ENCODE data around the gene NPAS3. TPM values are rescaled to one million over a fixed set of nuclear protein-coding genes. Genes with fewer than 3 reads are reported as not detected.

NPAS3 gene
- total RNA-seq, 1 donor from 2014 or later = 6.1 TPM

DNA sequence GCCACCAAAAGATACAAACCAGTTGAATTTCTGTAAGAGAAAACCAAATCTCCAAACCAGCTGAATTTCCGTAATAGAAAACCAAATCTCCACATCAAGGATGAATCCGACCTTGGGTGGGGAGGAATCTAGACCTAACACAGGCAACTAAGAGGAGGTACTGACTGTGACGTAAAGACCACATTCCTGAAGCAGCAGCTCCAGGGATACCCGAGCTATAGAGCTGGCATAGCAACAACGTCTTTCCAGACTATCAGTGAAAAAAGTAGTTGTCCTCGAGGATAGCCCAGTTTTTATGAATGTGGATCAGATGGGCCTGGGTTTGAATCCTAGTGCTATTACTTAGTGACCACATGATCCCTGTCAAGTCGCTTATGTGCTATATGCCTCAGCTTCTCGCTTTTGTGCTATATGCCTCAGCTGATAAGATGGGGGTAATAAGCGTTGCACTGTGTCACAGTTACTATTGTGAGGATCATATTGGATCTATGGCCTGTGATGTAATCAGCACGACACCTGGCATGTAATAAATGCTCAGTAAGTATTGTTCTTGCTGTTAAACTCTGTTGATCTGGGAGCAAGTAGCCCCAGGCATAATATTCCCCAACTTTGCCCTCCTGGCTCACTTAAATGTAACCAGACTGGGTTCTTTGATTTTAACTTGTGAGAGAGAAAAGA, 898.4 kb downstream of the NPAS3 start:
- Mint-ChIP-seq H3K4me1 (ENCODE audit: low read depth) (peaks cover 2% of the 10 kb centered on the region), H3K4me3 (ENCODE audit: low read depth) (no peak overlapping the region), H3K36me3 (ENCODE audit: insufficient read depth) (no peaks in the 10 kb centered on the region), H3K9me3 (ENCODE audit: low read depth) (peaks cover 5% of the 10 kb centered on the region), H3K27ac (no peak overlapping the region), H3K27me3 (no peaks in the 10 kb centered on the region)
- no peak for DNase-seq (ENCODE audit: low spot score, unreplicated experiment)
- TF ChIP-seq, protein P1, sequence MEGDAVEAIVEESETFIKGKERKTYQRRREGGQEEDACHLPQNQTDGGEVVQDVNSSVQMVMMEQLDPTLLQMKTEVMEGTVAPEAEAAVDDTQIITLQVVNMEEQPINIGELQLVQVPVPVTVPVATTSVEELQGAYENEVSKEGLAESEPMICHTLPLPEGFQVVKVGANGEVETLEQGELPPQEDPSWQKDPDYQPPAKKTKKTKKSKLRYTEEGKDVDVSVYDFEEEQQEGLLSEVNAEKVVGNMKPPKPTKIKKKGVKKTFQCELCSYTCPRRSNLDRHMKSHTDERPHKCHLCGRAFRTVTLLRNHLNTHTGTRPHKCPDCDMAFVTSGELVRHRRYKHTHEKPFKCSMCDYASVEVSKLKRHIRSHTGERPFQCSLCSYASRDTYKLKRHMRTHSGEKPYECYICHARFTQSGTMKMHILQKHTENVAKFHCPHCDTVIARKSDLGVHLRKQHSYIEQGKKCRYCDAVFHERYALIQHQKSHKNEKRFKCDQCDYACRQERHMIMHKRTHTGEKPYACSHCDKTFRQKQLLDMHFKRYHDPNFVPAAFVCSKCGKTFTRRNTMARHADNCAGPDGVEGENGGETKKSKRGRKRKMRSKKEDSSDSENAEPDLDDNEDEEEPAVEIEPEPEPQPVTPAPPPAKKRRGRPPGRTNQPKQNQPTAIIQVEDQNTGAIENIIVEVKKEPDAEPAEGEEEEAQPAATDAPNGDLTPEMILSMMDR (IDR thresholded peaks at IDR 0.05; ENCODE audit: unreplicated experiment) = no peak

DNA sequence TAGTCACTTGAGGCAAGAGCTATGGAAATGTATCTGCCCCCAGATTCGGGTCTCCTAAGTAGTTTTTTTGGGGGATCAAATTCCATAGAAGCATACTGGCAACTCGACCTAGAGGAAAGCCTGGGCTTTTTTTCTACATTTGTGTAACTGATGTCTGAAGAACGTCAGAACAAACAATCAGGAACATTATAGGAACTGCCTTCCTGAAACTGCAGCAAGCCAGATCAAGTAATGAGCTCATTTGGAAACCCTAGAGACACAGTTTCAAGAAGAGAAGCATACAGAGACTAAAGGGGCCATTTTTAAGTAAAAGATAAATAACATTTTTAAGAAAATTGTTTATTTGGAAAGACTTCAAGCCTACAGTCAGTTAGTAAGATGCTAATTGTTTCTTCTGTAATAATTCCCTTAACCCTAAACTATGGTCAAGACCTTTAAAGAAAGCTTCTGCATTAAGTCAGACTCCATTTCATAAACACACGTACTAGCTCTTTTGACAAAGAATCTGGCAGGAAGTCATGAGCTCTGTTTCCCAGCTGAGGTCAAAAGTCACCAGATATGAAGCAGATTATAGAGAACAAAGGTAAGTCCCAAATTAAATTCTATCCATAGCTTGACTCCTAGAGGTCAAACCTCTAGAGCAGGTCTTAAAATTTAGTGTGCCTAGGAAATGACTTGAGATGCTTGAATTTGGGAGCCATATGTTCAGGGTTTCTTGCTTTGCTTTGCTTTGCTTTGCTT, 899.4 kb downstream of the NPAS3 start:
- TF ChIP-seq, protein P1 (IDR thresholded peaks at IDR 0.05; ENCODE audit: unreplicated experiment) = no peak
- no peak for DNase-seq (ENCODE audit: low spot score, unreplicated experiment)
- Mint-ChIP-seq H3K4me1 (ENCODE audit: low read depth) (peaks cover 2% of the 10 kb centered on the region), H3K27ac (no peak overlapping the region), H3K4me3 (ENCODE audit: low read depth) (no peak overlapping the region), H3K27me3 (peaks cover 2% of the 10 kb centered on the region), H3K36me3 (ENCODE audit: insufficient read depth) (no peaks in the 10 kb centered on the region), H3K9me3 (ENCODE audit: low read depth) (no peaks in the 10 kb centered on the region)

DNA sequence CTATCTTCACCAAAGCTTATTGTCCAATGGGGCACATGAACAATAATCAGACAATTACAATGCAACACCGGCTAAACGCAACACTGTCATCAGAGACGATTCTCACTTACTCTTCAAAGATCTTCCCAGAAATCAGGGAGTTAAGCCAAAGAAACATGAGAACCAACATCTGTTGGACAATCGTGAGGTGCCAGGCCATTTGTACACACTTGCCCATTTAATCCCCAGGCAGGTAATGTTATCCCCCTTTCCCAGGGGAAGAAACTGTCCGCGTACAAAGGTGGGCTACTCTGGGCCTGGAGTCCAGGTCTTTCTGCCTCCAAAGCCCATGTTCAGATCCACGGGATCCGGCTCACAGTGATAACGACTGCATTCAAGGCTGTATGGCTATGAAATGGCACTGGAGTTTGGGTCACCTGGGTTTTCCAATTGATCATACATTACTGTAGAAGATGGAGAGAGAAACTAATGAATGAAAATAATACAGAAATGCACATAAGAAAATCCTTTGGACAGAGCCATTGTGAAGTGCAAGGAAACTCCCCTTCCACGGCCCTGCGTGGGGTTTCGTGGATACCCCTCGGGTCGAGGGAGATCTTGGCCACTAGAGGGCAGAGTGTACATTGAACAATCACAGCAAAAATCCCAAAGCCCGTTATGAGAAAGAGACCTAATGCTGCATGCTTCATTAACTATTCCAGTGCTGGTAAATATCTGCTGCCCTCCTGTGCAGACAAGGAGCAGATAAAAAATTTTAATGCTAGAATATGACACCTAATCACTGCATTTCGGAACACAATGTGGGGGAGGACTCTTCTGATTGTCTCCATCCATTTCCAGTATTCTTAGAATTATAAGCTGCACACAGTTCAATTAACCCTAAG, 900.8 kb downstream of the NPAS3 start:
- peak; percentile 24 for DNase-seq (ENCODE audit: low spot score, unreplicated experiment)
- H3K27ac Mint-ChIP-seq = no peak overlapping the region
- TF ChIP-seq, protein P1 (IDR thresholded peaks at IDR 0.05; ENCODE audit: unreplicated experiment) = peak; percentile 82
- peaks cover 6% of the 10 kb centered on the region for H3K27me3 Mint-ChIP-seq
- H3K4me1 Mint-ChIP-seq (ENCODE audit: low read depth) = peaks cover 2% of the 10 kb centered on the region
- H3K9me3 Mint-ChIP-seq (ENCODE audit: low read depth) = no peaks in the 10 kb centered on the region
- H3K36me3 Mint-ChIP-seq (ENCODE audit: insufficient read depth) = no peaks in the 10 kb centered on the region
- H3K4me3 Mint-ChIP-seq (ENCODE audit: low read depth) = no peak overlapping the region

DNA sequence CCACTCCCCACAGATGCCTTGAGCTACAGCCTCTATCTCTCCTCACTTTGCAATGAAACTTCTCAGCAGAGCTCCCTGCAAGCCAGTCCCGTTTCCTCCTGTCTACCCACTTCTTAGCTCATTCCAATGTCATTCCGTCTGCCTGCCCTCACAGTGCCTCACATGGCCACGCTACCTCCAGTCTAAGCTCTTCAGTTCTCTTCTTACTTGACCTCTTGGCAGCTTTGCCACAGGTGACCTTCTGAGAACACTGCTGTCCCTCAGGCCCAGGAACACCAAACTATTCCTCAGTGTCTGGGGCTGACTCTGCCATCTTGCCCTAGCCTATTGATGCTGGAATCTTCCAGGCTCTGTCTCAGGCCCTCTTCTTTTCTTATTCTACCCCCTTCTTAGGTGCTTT, 902.1 kb downstream of the NPAS3 start:
- TF ChIP-seq, protein P1 (IDR thresholded peaks at IDR 0.05; ENCODE audit: unreplicated experiment) = no peak
- peaks cover 2% of the 10 kb centered on the region for H3K4me1 Mint-ChIP-seq (ENCODE audit: low read depth)
- no peak overlapping the region for H3K27ac Mint-ChIP-seq
- peaks cover 6% of the 10 kb centered on the region for H3K27me3 Mint-ChIP-seq
- no peak overlapping the region for H3K4me3 Mint-ChIP-seq (ENCODE audit: low read depth)
- DNase-seq (ENCODE audit: low spot score, unreplicated experiment) = no peak
- no peaks in the 10 kb centered on the region for H3K36me3 Mint-ChIP-seq (ENCODE audit: insufficient read depth)
- H3K9me3 Mint-ChIP-seq (ENCODE audit: low read depth) = no peaks in the 10 kb centered on the region

DNA sequence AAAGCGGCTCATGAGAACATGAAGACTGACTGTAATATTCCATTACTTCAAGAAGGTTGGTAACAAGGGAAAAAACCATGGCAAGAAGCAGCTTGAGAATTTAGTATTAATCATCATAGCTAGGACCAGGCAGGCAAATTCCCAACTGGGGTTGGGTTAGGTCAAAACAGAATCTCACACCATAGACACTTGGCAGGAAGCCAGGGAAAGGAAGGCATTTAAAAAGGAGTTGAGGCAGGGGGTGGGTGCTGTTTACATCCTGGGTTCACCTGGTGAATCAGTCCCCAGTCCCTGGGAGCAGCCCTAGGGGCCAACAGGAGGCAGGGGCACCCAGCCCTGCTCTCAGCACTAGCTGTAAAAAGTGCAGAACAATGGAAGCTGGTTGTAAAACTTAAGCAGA, 903.6 kb downstream of the NPAS3 start:
- no peak for DNase-seq (ENCODE audit: low spot score, unreplicated experiment)
- H3K36me3 Mint-ChIP-seq (ENCODE audit: insufficient read depth) = no peaks in the 10 kb centered on the region
- TF ChIP-seq, protein P1 (IDR thresholded peaks at IDR 0.05; ENCODE audit: unreplicated experiment) = no peak
- no peak overlapping the region for H3K27ac Mint-ChIP-seq
- no peak overlapping the region for H3K4me3 Mint-ChIP-seq (ENCODE audit: low read depth)
- H3K9me3 Mint-ChIP-seq (ENCODE audit: low read depth) = no peaks in the 10 kb centered on the region
- peaks cover 2% of the 10 kb centered on the region for H3K4me1 Mint-ChIP-seq (ENCODE audit: low read depth)
- H3K27me3 Mint-ChIP-seq = peaks cover 9% of the 10 kb centered on the region

Data from progenitor cell of endocrine pancreas (in vitro differentiated cells).